Measurements from ENCODE around the gene BRD3OS. TPM values are rescaled to one million over a fixed set of nuclear protein-coding genes. Genes with fewer than 3 reads are reported as not detected.

BRD3OS gene, protein sequence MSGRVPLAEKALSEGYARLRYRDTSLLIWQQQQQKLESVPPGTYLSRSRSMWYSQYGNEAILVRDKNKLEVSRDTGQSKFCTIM
- total RNA-seq: 25.3 and 26.8 TPM in 2 replicates
- total RNA-seq (2013): 16.7 TPM
- 9.1 and 12.0 TPM in 2 replicates for polyA plus RNA-seq
- 15.5 and 16.7 TPM in 2 replicates for polyA minus RNA-seq

DNA sequence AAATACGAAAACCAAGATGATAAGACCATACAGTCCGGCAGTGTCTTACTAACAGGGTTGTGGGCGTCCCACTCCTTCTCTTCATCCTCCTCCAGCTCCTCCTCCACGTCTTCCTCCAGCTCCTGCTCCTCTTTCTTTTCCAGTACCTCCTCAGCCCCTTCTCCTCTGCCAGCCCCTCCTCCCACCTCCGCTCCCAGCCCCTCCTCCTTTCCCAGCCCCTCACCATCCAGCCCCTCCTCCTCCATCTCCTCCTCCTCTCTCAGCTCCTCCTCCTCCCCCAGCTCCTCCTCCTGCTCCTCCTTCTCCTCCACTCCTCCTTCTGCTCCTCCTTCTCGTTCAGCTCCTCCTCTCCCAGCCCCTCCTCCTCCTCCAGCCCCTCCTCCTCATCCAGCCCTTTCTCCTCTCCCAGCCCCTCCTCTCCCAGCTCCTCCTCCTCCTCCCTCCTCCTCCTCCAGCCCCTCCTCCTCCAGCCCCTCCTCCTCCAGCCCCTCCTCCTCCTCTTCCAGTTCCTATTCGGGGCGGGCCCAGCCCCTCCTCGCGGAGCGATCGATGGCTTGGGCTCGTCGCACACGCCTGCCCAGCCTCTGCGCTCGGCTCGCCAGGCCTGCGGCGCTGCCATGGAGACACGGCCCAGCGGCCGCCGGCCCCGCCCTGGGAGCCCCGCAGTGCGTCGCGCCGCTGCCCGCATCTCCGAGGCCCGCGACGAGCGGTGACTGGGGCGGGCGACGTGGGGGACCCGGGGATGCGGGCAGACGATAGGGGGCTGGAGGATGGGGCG is at the start of gene BRD3OS:
Gene BRD3OS (plus strand): TSS at position 654 of the 778 bp plus-strand sequence. CDS start 1,267 bp downstream, outside the sequence.
- H3K36me3 ChIP-seq (replicated peaks in 1 of 2; ENCODE audit: control extremely low read depth in 1 of 2, control insufficient read depth in 1 of 2, extremely low read depth in 1 of 2, insufficient read depth in 2 of 2, low read length in 1 of 2): peaks cover 0 to 10% of the 10 kb centered on the region in 2 experiments
- WGBS (ENCODE audit: insufficient coverage): under 1% methylated on average over 43 of the region's 43 CpGs
- peak within 1 kb of the TSS; percentile 88 for H3K27ac Mint-ChIP-seq
- CTCF ChIA-PET: interaction anchor here (0.9 to 4.5 kb wide), 6 partner anchors 31 to 243 kb away, joined by 3 to 27 read pairs (median 3); no protein-coding TSS in a partner anchor
- peaks cover 0 to 4% (median 0%) of the 10 kb centered on the region in 3 donors for H3K9me3 ChIP-seq (ENCODE audit: control extremely low read depth in 1 of 3, control insufficient read depth in 2 of 3, insufficient read depth in 1 of 3, low read length in 2 of 3)
- peak within 1 kb of the TSS; percentile 70 for H3K9ac ChIP-seq (ENCODE audit: low read length)
- no peaks in the 10 kb centered on the region for H3K9me3 Mint-ChIP-seq (ENCODE audit: insufficient read depth)
- DNase-seq (peak; percentile 97), ATAC-seq (ENCODE audit: low read depth) (peak; percentile 93)
- peaks cover 11% of the 10 kb centered on the region for H3K4me1 Mint-ChIP-seq
- no peak for TF ChIP-seq EZH2 (IDR thresholded peaks at IDR 0.05; ENCODE audit: borderline replicate concordance, insufficient read depth, low read depth, low read length, poor library complexity, severe bottlenecking)
- TF ChIP-seq, protein P1, sequence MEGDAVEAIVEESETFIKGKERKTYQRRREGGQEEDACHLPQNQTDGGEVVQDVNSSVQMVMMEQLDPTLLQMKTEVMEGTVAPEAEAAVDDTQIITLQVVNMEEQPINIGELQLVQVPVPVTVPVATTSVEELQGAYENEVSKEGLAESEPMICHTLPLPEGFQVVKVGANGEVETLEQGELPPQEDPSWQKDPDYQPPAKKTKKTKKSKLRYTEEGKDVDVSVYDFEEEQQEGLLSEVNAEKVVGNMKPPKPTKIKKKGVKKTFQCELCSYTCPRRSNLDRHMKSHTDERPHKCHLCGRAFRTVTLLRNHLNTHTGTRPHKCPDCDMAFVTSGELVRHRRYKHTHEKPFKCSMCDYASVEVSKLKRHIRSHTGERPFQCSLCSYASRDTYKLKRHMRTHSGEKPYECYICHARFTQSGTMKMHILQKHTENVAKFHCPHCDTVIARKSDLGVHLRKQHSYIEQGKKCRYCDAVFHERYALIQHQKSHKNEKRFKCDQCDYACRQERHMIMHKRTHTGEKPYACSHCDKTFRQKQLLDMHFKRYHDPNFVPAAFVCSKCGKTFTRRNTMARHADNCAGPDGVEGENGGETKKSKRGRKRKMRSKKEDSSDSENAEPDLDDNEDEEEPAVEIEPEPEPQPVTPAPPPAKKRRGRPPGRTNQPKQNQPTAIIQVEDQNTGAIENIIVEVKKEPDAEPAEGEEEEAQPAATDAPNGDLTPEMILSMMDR (IDR thresholded peaks at IDR 0.05): no peak
- peak within 1 kb of the TSS; percentile 53 to 85 (median 76) for H3K4me3 ChIP-seq (ENCODE audit: control extremely low read depth in 1 of 5, extremely low read depth in 1 of 5, insufficient read depth in 1 of 5, low read depth in 2 of 5, low read length in 4 of 5)
- H3K79me2 ChIP-seq (ENCODE audit: control insufficient read depth, insufficient read depth, low read length): peaks cover 4% of the 10 kb centered on the region
- H3K27ac ChIP-seq (ENCODE audit: low read length in 2 of 2): peak within 1 kb of the TSS; percentile 34 to 69
- intact Hi-C loops (cut with micrococcal nuclease): loop anchor here (1.0 to 2.0 kb wide), 7 partner anchors 31 to 649 kb away; partner anchors contain the start of genes BRD3, STKLD1, SURF4 and WDR5
- peak within 1 kb of the TSS; percentile 77 for H2AFZ ChIP-seq (ENCODE audit: insufficient read depth, low read depth, low read length, poor library complexity, severe bottlenecking)
- peaks cover 13% of the 10 kb centered on the region for H4K20me1 ChIP-seq (ENCODE audit: control insufficient read depth, insufficient read depth, low read length, poor library complexity, severe bottlenecking)
- peaks cover 6 to 19% of the 10 kb centered on the region in 2 donors for H3K4me1 ChIP-seq (ENCODE audit: control insufficient read depth in 2 of 2, insufficient read depth in 2 of 2, low read length in 2 of 2)
- POLR2A ChIA-PET: interaction anchor here (0.6 to 1.6 kb wide), 7 partner anchors 41 to 1615 kb away, joined by 3 to 8 read pairs (median 4); partner anchors contain the start of genes CFAP77 and RNU6ATAC
- peak within 1 kb of the TSS; percentile 89 for H3K4me2 ChIP-seq (replicated peaks; ENCODE audit: low read depth, low read length, poor library complexity, severe bottlenecking)
- H3K4me3 Mint-ChIP-seq: peak within 1 kb of the TSS; percentile 86
- H3K27me3 ChIP-seq (replicated peaks in 1 of 4; ENCODE audit: control extremely low read depth in 1 of 4, control insufficient read depth in 3 of 4, insufficient read depth in 4 of 4, low read length in 3 of 4): no peaks in the 10 kb centered on the region
- no peaks in the 10 kb centered on the region for H3K27me3 Mint-ChIP-seq
